Upper lobe of left lung (tissue), 4 donors: Measurements from ENCODE around the gene RP9.

Experiments
- EP300 ChIP-seq, 4 donors: sonication (generic); formaldehyde crosslinking; IDR thresholded peaks; one replicate each; pipeline ENCODE4 v1.5.1; 2017; ENCODE audit warnings: antibody characterized with exemption in 4 of 4, control low read depth in 2 of 4
- POLR2A ChIP-seq, 4 donors: fragments of 450-650 bp; IDR thresholded peaks; one replicate each; pipeline ENCODE4 v1.5.1; 2016 to 2017; ENCODE audit warnings: antibody characterized with exemption in 4 of 4, mild to moderate bottlenecking in 2 of 4
- POLR2AphosphoS5 ChIP-seq, 2 donors: sonication (generic); formaldehyde crosslinking; IDR thresholded peaks; one replicate each; pipeline ENCODE4 v1.5.1; 2017; ENCODE audit warnings: antibody characterized with exemption in 2 of 2
- TF ChIP-seq, protein P1 (sequence below), 6 experiments: fragments of 450-650 bp in 4 of 6; fragments of 200-600 bp in 2 of 6; sonication (generic) in 2 of 6; IDR thresholded peaks; one replicate each; pipeline ENCODE4 v1.5.1; 2016 to 2019; ENCODE audit warnings: antibody characterized with exemption in 6 of 6

DNA sequence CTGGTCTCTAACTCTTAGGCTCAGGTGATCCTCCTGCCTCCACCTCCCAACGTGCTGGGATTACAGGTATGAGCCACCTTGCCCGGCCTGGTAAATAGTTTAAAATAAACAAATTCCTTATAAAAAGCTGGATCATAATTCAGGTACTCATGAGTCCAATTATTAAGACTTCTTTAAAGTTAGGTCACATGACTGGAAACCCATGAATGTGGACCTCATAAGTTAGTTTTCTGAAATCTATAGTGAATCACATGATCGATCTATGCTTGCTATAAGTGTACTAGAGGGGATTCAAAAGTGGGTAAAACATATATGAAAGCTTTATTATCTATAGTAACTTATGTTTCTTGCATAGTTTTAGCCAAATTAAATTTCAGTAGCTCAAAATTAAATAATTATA, 60.9 kb downstream of the RP9 start:
- TF ChIP-seq, protein P1, sequence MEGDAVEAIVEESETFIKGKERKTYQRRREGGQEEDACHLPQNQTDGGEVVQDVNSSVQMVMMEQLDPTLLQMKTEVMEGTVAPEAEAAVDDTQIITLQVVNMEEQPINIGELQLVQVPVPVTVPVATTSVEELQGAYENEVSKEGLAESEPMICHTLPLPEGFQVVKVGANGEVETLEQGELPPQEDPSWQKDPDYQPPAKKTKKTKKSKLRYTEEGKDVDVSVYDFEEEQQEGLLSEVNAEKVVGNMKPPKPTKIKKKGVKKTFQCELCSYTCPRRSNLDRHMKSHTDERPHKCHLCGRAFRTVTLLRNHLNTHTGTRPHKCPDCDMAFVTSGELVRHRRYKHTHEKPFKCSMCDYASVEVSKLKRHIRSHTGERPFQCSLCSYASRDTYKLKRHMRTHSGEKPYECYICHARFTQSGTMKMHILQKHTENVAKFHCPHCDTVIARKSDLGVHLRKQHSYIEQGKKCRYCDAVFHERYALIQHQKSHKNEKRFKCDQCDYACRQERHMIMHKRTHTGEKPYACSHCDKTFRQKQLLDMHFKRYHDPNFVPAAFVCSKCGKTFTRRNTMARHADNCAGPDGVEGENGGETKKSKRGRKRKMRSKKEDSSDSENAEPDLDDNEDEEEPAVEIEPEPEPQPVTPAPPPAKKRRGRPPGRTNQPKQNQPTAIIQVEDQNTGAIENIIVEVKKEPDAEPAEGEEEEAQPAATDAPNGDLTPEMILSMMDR (IDR thresholded peaks at IDR 0.05): no peak
- TF ChIP-seq POLR2A (IDR thresholded peaks at IDR 0.05) (no peak), EP300 (IDR thresholded peaks at IDR 0.05) (no peak), POLR2AphosphoS5 (IDR thresholded peaks at IDR 0.05) (no peak)
